Kidney (tissue), 14 donors: ENCODE data around the gene CEP97. TPM values are rescaled to one million over a fixed set of nuclear protein-coding genes. Genes with fewer than 3 reads are reported as not detected.

Experiments
- DNase-seq, 5 donors: peaks; one replicate each; pipeline ENCODE4 v3.0.0-alpha.2; 2013 to 2020
- FAIRE-seq: peaks from 2 replicates; lab custom pipeline; 2012; peaks lifted over from hg19 to GRCh38; lab: Jason Lieb, UNC
- H3K27ac ChIP-seq, 2 donors: one replicate each; pipeline ENCODE4 v1.7.0; 2013; ENCODE audit warnings: low read depth in 2 of 2, low read length in 2 of 2, inconsistent platforms in 1 of 2
- H3K27me3 ChIP-seq: one replicate; pipeline ENCODE4 v1.7.1; 2013; ENCODE audit warnings: low read length, inconsistent platforms; ENCODE audit not compliant: control insufficient read depth, insufficient read depth
- H3K36me3 ChIP-seq, 3 donors: one replicate each; pipeline versions ENCODE4 v1.7.0 to v1.7.1; 2013; ENCODE audit warnings: low read length in 3 of 3, control low read depth in 1 of 3, inconsistent platforms in 1 of 3; ENCODE audit not compliant: insufficient read depth in 3 of 3, control insufficient read depth in 2 of 3
- H3K4me1 ChIP-seq, 3 donors: one replicate each; pipeline versions ENCODE4 v1.7.0 to v1.7.1; 2013; ENCODE audit warnings: low read length in 3 of 3, inconsistent platforms in 1 of 3, low read depth in 1 of 3; ENCODE audit not compliant: control insufficient read depth in 2 of 3, insufficient read depth in 2 of 3
- H3K4me3 ChIP-seq, 3 donors: one replicate each; pipeline versions ENCODE4 v1.7.0 to v1.8.1; 2013; ENCODE audit warnings: low read length in 3 of 3, control low read depth in 1 of 3, inconsistent platforms in 1 of 3
- H3K9ac ChIP-seq, 3 donors: one replicate each; pipeline versions ENCODE4 v1.7.0 to v1.7.1; 2013; ENCODE audit warnings: low read length in 3 of 3, control low read depth in 1 of 3, inconsistent platforms in 1 of 3
- H3K9me3 ChIP-seq, 3 donors: one replicate each; pipeline versions ENCODE4 v1.7.0 to v1.7.1; 2013; ENCODE audit warnings: low read length in 3 of 3, control low read depth in 1 of 3, inconsistent platforms in 1 of 3; ENCODE audit not compliant: control insufficient read depth in 2 of 3, insufficient read depth in 1 of 3
- CTCF ChIP-seq: IDR thresholded peaks from 3 replicates; pipeline ENCODE4 v1.5.1; 2012; ENCODE audit warnings: mild to moderate bottlenecking, moderate library complexity, borderline replicate concordance; ENCODE audit not compliant: insufficient read depth; ENCODE audit errors: extremely low read depth
- intact Hi-C: fragments of 100-400 bp; cut with DNase I; formaldehyde crosslinking; loops from one replicate; pipeline ENCODE4 v1.11.1; 2022
- polyA plus RNA-seq: library from polyadenylated mRNA; stranded (reverse); fragments of 350-450 nt; fragmentation: Illumina TruSeq; extraction: RNeasy Lipid Tissue Mini Kit (QIAGEN cat#74804); gene quantifications from one replicate; pipeline ENCODE4 v1.2.3, GENCODE V29; 2014; ENCODE audit warnings: low read depth, low replicate concordance; ENCODE audit not compliant: insufficient read depth
- total RNA-seq: library from RNA; stranded (reverse); fragmentation: NEBNext Ultra II Directional; extraction: Animal tissue kit (Norgen Biotek cat#: 25700); gene quantifications from one replicate; pipeline ENCODE4 v1.2.1, GENCODE V29; 2021
- donor health status: control.
- donor health status: control.
- donor health status: control.
- donor health status: control.
- donor health status: control.
- donor health status: DM: yes; HTN: yes; CAD: no.
- donor health status: Normal renal cell carcinoma (clear cell type).

The CEP97 gene
- total and polyA plus RNA-seq, 2 donors from 2014 or later, result 1.7 to 7.5 TPM

- peaks cover 0 to 2% (median 0%) of the 10 kb centered on the region in 3 donors for H3K9me3 ChIP-seq
- H3K27ac ChIP-seq, result no peak overlapping the region
- FAIRE-seq (no peak), DNase-seq (no peak)
- no peak overlapping the region for H3K9ac ChIP-seq
- no peaks in the 10 kb centered on the region for H3K4me1 ChIP-seq
- intact Hi-C loops, result no loop called here
- H3K36me3 ChIP-seq, result no peaks in the 10 kb centered on the region
- no peak overlapping the region for H3K4me3 ChIP-seq
- TF ChIP-seq CTCF, result no peak
- H3K27me3 ChIP-seq, result no peaks in the 10 kb centered on the region
Observed at GRCh38 chr3:101796077-101796680, 71.8 kb downstream of the CEP97 start.

DNA sequence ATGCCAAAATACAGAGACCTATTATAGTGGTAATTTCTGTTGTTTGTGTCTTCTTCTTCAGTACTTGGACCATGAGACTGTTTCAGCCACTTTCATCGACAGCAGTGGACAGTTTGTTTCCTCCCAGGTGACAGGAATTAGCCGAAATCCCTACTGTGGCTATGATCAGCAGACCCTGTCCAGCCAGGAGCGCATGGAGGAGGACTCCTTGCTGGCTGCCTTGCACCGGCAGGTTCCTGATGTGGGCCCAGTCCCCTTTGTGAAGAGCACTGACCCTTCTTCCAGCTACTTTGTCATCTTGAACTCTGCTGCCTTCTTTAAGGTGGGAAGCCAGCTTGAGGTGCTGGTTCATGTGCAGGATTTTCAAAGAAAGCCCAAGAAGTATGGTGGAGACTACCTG, 76.8 kb downstream of the CEP97 start:
- Histone ChIP-seq H3K27ac (no peak overlapping the region), H3K9me3 (no peaks in the 10 kb centered on the region), H3K4me1 (no peaks in the 10 kb centered on the region), H3K36me3 (no peaks in the 10 kb centered on the region), H3K4me3 (no peak overlapping the region), H3K27me3 (no peaks in the 10 kb centered on the region), H3K9ac (no peak overlapping the region)
- intact Hi-C loops, result loop anchor here (10.0 kb wide), 1 partner anchor 744 kb away; no protein-coding TSS in a partner anchor
- no peak for TF ChIP-seq CTCF
- no peak for DNase-seq
- FAIRE-seq, result no peak

DNA sequence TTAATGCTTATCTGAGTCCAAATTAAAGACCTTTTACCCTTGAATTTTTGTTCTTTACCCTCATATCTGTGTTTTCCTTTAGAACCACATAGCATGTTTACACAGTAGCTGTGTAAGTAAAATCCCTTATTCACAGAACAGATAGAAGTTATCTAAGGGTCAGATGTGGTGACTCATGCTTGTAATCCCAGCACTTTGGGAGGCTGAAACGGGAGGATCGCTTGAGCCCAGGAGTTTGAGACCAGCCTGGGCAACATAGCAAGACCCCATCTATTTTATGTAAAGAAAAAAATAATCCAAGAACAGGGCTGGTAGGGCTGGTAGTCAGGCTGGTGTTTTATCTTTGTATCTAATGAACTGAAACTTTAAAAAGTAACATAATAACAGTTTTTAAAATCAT, 77.8 kb downstream of the CEP97 start:
- DNase-seq (no peak), FAIRE-seq (no peak)
- no peak overlapping the region for H3K27ac ChIP-seq
- H3K4me1 ChIP-seq, result no peaks in the 10 kb centered on the region
- H3K36me3 ChIP-seq, result no peaks in the 10 kb centered on the region
- no peak for TF ChIP-seq CTCF
- H3K27me3 ChIP-seq, result no peaks in the 10 kb centered on the region
- no peak overlapping the region for H3K4me3 ChIP-seq
- H3K9ac ChIP-seq, result no peak overlapping the region
- H3K9me3 ChIP-seq, result no peaks in the 10 kb centered on the region
- intact Hi-C loops, result loop anchor here (10.0 kb wide), 1 partner anchor 743 kb away; no protein-coding TSS in a partner anchor
